ENCODE measurements around the gene ICOS. TPM values are rescaled to one million over a fixed set of nuclear protein-coding genes. Genes with fewer than 3 reads are reported as not detected.
"Not testable (repeated sequence)": the region's sequence is repeated elsewhere in the genome, so short reads cannot be mapped to it uniquely, and the experiment has no call there.

Gene ICOS
- total and polyA plus RNA-seq, 5 donors from 2014 or later, result 33.0 to 195 (median 40.0) TPM

DNA sequence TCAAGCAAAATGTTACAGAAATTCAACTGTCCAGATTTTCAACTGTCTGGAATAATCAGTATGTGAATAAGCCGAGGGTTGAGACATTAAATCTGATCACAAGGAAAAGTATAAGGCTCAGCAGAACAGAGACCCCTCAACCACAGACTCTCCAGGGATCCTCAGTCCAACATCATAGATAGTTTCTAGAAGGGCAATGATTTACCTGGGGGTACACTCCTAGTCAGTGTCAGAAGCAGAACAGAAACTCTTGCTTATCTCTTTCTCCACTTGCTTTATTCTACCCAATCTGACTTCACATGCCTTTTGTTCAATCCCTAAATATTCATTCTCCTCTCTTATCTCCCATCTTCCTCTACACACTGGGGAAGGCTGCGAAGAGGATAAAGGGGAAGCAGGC, 36.4 kb downstream of the ICOS start:
- ATAC-seq (ENCODE audit: low read depth in 2 of 2) (no peak), DNase-seq (no peak)
- Histone ChIP-seq H3K4me1 (ENCODE audit: control insufficient read depth, insufficient read depth, low read length, poor library complexity, severe bottlenecking) (no peaks in the 10 kb centered on the region), H3K9me3 (ENCODE audit: control insufficient read depth in 2 of 2, low read length in 2 of 2) (no peaks in the 10 kb centered on the region), H3K4me3 (ENCODE audit: low read depth, low read length) (no peak overlapping the region), H3K36me3 (ENCODE audit: control insufficient read depth, insufficient read depth, low read length) (no peaks in the 10 kb centered on the region), H3K27me3 (ENCODE audit: control insufficient read depth, insufficient read depth, low read length) (no peaks in the 10 kb centered on the region), H3K27ac (ENCODE audit: insufficient read depth, low read length, poor library complexity, severe bottlenecking) (no peak overlapping the region)
- peaks cover 4% of the 10 kb centered on the region for H3K27me3 Mint-ChIP-seq
- H3K9me3 Mint-ChIP-seq, result peaks cover 0 to 2% (median 0%) of the 10 kb centered on the region in 7 donors
- H3K4me3 Mint-ChIP-seq, result no peak overlapping the region
- H3K27ac Mint-ChIP-seq, result peak overlapping the region in 1 of 3 donors; percentile 73
- no peaks in the 10 kb centered on the region for H3K36me3 Mint-ChIP-seq
- H3K4me1 Mint-ChIP-seq, result peaks cover 7 to 18% (median 9%) of the 10 kb centered on the region in 4 donors

DNA sequence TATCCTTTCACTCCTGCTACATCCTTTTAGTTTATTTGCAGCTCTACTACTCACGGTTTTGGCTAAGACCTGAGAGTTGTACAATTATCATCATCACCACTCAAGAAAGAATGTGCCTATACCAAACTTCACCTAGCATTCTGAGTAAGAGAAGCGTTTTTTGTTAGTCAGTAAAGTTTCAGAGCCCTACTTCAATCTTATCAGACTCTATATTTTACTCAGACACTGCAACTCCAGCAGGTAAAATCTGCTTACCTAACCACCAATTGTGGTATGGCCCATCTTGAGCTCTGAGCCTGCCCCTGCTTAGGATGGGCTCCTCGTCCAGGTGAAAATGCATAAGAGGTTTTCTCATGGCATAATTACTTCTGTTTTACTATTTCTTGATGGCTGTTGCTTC, 37.1 kb downstream of the ICOS start:
- Mint-ChIP-seq H3K27ac (peak overlapping the region in 1 of 3 donors; percentile 73), H3K36me3 (no peaks in the 10 kb centered on the region), H3K9me3 (peaks cover 0 to 2% (median 0%) of the 10 kb centered on the region in 7 donors), H3K4me3 (no peak overlapping the region), H3K27me3 (peaks cover 4% of the 10 kb centered on the region), H3K4me1 (peaks cover 7 to 15% (median 8%) of the 10 kb centered on the region in 4 donors)
- Histone ChIP-seq H3K27ac (ENCODE audit: insufficient read depth, low read length, poor library complexity, severe bottlenecking) (no peak overlapping the region), H3K9me3 (ENCODE audit: control insufficient read depth in 2 of 2, low read length in 2 of 2) (no peaks in the 10 kb centered on the region), H3K4me1 (ENCODE audit: control insufficient read depth, insufficient read depth, low read length, poor library complexity, severe bottlenecking) (no peaks in the 10 kb centered on the region), H3K4me3 (ENCODE audit: low read depth, low read length) (no peak overlapping the region), H3K27me3 (ENCODE audit: control insufficient read depth, insufficient read depth, low read length) (no peaks in the 10 kb centered on the region), H3K36me3 (ENCODE audit: control insufficient read depth, insufficient read depth, low read length) (no peaks in the 10 kb centered on the region)
- ATAC-seq (ENCODE audit: low read depth in 2 of 2) (no peak), DNase-seq (no peak)

- Histone ChIP-seq H3K36me3 (ENCODE audit: control insufficient read depth, insufficient read depth, low read length) (no peaks in the 10 kb centered on the region), H3K9me3 (ENCODE audit: control insufficient read depth in 2 of 2, low read length in 2 of 2) (no peaks in the 10 kb centered on the region), H3K4me1 (ENCODE audit: control insufficient read depth, insufficient read depth, low read length, poor library complexity, severe bottlenecking) (no peaks in the 10 kb centered on the region), H3K27me3 (ENCODE audit: control insufficient read depth, insufficient read depth, low read length) (no peaks in the 10 kb centered on the region), H3K4me3 (ENCODE audit: low read depth, low read length) (no peak overlapping the region), H3K27ac (ENCODE audit: insufficient read depth, low read length, poor library complexity, severe bottlenecking) (no peak overlapping the region)
- H3K9me3 Mint-ChIP-seq, result peaks cover 0 to 2% (median 0%) of the 10 kb centered on the region in 7 donors
- ATAC-seq (ENCODE audit: low read depth in 2 of 2) (no peak), DNase-seq (no peak)
- H3K36me3 Mint-ChIP-seq, result no peaks in the 10 kb centered on the region
- no peak overlapping the region for H3K4me3 Mint-ChIP-seq
- H3K4me1 Mint-ChIP-seq, result peaks cover 5 to 13% (median 10%) of the 10 kb centered on the region in 4 donors
- H3K27ac Mint-ChIP-seq, result no peak overlapping the region
- peaks cover 4% of the 10 kb centered on the region for H3K27me3 Mint-ChIP-seq
These were observed 39.3 kb downstream of the ICOS start for GRCh38 chr2:203975912-203976311.

DNA sequence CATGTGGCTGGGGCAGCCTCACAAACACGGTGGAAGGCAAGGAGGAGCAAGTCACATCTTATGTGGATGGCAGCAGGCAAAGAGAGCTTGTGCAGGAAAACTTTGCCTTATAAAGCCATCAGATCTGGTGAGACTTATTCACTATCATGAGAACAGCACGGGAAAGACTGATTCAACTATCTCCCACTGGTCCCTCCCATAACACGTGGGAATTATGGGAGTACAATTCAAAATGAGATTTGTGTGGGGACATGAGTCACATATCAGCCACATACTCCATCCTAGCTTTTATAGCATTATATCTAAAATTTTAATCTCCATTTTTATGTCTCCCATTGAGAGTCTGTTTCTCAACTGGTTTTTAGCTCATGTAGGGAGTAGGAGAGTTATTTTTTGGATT, 45.7 kb downstream of the ICOS start:
- no peaks in the 10 kb centered on the region for H3K27me3 ChIP-seq (ENCODE audit: control insufficient read depth, insufficient read depth, low read length)
- Mint-ChIP-seq H3K27me3 (no peaks in the 10 kb centered on the region), H3K4me1 (peaks cover 10 to 23% (median 14%) of the 10 kb centered on the region in 4 donors), H3K36me3 (no peaks in the 10 kb centered on the region), H3K9me3 (peaks cover 0 to 2% (median 0%) of the 10 kb centered on the region in 7 donors), H3K4me3 (no peak overlapping the region), H3K27ac (no peak overlapping the region)
- no peaks in the 10 kb centered on the region for H3K9me3 ChIP-seq (ENCODE audit: control insufficient read depth in 2 of 2, low read length in 2 of 2)
- no peaks in the 10 kb centered on the region for H3K36me3 ChIP-seq (ENCODE audit: control insufficient read depth, insufficient read depth, low read length)
- H3K4me1 ChIP-seq (ENCODE audit: control insufficient read depth, insufficient read depth, low read length, poor library complexity, severe bottlenecking), result peaks cover 3% of the 10 kb centered on the region
- ATAC-seq (ENCODE audit: low read depth in 2 of 2), result no peak
- DNase-seq, result no peak
- H3K4me3 ChIP-seq (ENCODE audit: low read depth, low read length), result no peak overlapping the region
- H3K27ac ChIP-seq (ENCODE audit: insufficient read depth, low read length, poor library complexity, severe bottlenecking), result no peak overlapping the region

DNA sequence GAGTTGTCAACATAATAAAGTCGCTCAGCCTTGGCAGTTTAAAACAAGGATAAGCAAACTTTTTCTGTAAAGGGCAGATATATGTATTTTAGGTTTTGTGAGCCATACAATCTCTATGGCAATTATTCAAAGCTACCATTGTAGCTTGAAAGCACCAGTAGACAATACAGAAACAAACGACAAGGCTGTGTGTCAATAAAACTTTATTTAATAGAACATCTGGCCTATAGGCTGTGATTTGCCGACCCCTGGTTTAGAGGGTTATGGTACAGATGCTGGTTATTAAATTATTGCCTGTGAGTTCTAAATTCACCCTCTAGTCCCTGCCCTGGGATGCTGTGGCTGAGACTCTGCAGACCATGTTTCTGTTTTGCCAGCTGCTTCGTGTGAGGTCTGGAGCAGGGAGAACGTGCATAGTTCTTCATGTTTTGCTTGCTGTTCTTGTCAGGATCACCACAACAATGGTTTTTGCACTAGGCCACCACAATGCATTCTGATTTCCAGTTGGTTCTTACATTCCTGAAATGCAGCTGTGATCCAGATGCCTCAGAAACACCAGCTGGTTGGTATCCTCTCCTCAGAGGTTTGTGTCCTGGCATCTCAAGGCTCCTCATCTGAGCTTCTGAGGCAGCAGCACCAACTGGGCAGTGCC, 46.6 kb downstream of the ICOS start:
- DNase-seq, result no peak
- H3K27ac ChIP-seq (ENCODE audit: insufficient read depth, low read length, poor library complexity, severe bottlenecking), result no peak overlapping the region
- H3K4me3 Mint-ChIP-seq, result no peak overlapping the region
- peaks cover 15 to 31% (median 23%) of the 10 kb centered on the region in 4 donors for H3K4me1 Mint-ChIP-seq
- H3K9me3 Mint-ChIP-seq, result peaks cover 0 to 2% (median 0%) of the 10 kb centered on the region in 7 donors
- peak overlapping the region in 1 of 3 donors; percentile 10 for H3K27ac Mint-ChIP-seq
- no peaks in the 10 kb centered on the region for H3K27me3 ChIP-seq (ENCODE audit: control insufficient read depth, insufficient read depth, low read length)
- no peak overlapping the region for H3K4me3 ChIP-seq (ENCODE audit: low read depth, low read length)
- H3K4me1 ChIP-seq (ENCODE audit: control insufficient read depth, insufficient read depth, low read length, poor library complexity, severe bottlenecking), result peaks cover 12% of the 10 kb centered on the region
- no peak for ATAC-seq (ENCODE audit: low read depth in 2 of 2)
- H3K36me3 ChIP-seq (ENCODE audit: control insufficient read depth, insufficient read depth, low read length), result no peaks in the 10 kb centered on the region
- no peaks in the 10 kb centered on the region for H3K36me3 Mint-ChIP-seq
- H3K9me3 ChIP-seq (ENCODE audit: control insufficient read depth in 2 of 2, low read length in 2 of 2), result no peaks in the 10 kb centered on the region
- H3K27me3 Mint-ChIP-seq, result no peaks in the 10 kb centered on the region

GRCh38 chr2:203985978-203986377, 49.4 kb downstream of the ICOS start:
- peaks cover 25 to 39% (median 31%) of the 10 kb centered on the region in 4 donors for H3K4me1 Mint-ChIP-seq
- H3K36me3 ChIP-seq (ENCODE audit: control insufficient read depth, insufficient read depth, low read length); ATAC-seq (ENCODE audit: low read depth in 2 of 2); H3K36me3 Mint-ChIP-seq; H3K27me3 Mint-ChIP-seq; H3K27ac ChIP-seq (ENCODE audit: insufficient read depth, low read length, poor library complexity, severe bottlenecking); H3K27ac Mint-ChIP-seq; DNase-seq; H3K9me3 Mint-ChIP-seq; H3K27me3 ChIP-seq (ENCODE audit: control insufficient read depth, insufficient read depth, low read length); H3K4me3 ChIP-seq (ENCODE audit: low read depth, low read length); H3K4me3 Mint-ChIP-seq; H3K9me3 ChIP-seq (ENCODE audit: control insufficient read depth in 2 of 2, low read length in 2 of 2): not testable (repeated sequence)
- H3K4me1 ChIP-seq (ENCODE audit: control insufficient read depth, insufficient read depth, low read length, poor library complexity, severe bottlenecking), result peaks cover 26% of the 10 kb centered on the region

- Histone ChIP-seq H3K27ac (ENCODE audit: insufficient read depth, low read length, poor library complexity, severe bottlenecking) (peak overlapping the region; percentile 77), H3K27me3 (ENCODE audit: control insufficient read depth, insufficient read depth, low read length) (no peaks in the 10 kb centered on the region), H3K4me3 (ENCODE audit: low read depth, low read length) (peak overlapping the region; percentile 70), H3K9me3 (ENCODE audit: control insufficient read depth in 2 of 2, low read length in 2 of 2) (no peaks in the 10 kb centered on the region), H3K36me3 (ENCODE audit: control insufficient read depth, insufficient read depth, low read length) (no peaks in the 10 kb centered on the region), H3K4me1 (ENCODE audit: control insufficient read depth, insufficient read depth, low read length, poor library complexity, severe bottlenecking) (peaks cover 37% of the 10 kb centered on the region)
- no peak for ATAC-seq (ENCODE audit: low read depth in 2 of 2)
- Mint-ChIP-seq H3K4me1 (peaks cover 25 to 39% (median 31%) of the 10 kb centered on the region in 4 donors), H3K27ac (peak overlapping the region; percentile 67 to 88 (median 74)), H3K27me3 (no peaks in the 10 kb centered on the region), H3K9me3 (no peaks in the 10 kb centered on the region), H3K4me3 (peak overlapping the region in 3 of 4 donors; percentile 79 to 84 (median 80)), H3K36me3 (no peaks in the 10 kb centered on the region)
- DNase-seq, result peak in 1 of 3 donors; percentile 56
These were observed 51.4 kb downstream of the ICOS start for GRCh38 chr2:203987959-203988358.
